Lower leg skin (tissue), 3 donors: ENCODE data around the gene NAPG.

ENCODE experiments used
- POLR2A ChIP-seq, 2 donors: fragments of 450-650 bp; IDR thresholded peaks; one replicate each; pipeline ENCODE4 v1.6.1; 2016 to 2017; ENCODE audit warnings: antibody characterized with exemption in 2 of 2, mild to moderate bottlenecking in 1 of 2, moderate library complexity in 1 of 2
- TF ChIP-seq, protein P1 (sequence below), 3 donors: fragments of 450-650 bp; IDR thresholded peaks; one replicate each; pipeline ENCODE4 v1.5.1; 2016; ENCODE audit warnings: antibody characterized with exemption in 3 of 3, mild to moderate bottlenecking in 3 of 3, moderate library complexity in 2 of 3

DNA sequence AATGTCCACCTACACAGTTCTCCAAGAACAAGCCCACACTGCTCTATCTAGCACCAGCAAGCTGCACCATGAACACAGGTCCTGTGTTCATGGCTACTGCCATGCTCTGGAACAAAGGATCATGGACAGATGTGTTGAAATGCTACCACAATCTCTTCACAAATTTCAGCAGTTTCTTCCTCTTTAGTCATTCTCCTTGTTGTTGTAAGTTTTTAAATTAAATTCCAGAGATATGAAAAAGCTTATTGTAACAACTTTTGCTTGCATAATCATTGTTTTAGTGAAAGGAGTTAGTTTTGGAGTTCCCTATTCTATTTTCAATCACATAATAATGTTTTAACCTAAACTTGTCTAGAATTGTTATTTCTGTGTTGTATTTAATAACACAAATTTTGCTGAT, 17.2 kb upstream of the NAPG start:
- TF ChIP-seq, protein P1, sequence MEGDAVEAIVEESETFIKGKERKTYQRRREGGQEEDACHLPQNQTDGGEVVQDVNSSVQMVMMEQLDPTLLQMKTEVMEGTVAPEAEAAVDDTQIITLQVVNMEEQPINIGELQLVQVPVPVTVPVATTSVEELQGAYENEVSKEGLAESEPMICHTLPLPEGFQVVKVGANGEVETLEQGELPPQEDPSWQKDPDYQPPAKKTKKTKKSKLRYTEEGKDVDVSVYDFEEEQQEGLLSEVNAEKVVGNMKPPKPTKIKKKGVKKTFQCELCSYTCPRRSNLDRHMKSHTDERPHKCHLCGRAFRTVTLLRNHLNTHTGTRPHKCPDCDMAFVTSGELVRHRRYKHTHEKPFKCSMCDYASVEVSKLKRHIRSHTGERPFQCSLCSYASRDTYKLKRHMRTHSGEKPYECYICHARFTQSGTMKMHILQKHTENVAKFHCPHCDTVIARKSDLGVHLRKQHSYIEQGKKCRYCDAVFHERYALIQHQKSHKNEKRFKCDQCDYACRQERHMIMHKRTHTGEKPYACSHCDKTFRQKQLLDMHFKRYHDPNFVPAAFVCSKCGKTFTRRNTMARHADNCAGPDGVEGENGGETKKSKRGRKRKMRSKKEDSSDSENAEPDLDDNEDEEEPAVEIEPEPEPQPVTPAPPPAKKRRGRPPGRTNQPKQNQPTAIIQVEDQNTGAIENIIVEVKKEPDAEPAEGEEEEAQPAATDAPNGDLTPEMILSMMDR (IDR thresholded peaks at IDR 0.05) = no peak
- TF ChIP-seq POLR2A (IDR thresholded peaks at IDR 0.05) = no peak
